ENCODE measurements around the gene ZSWIM5.
A peak's percentile ranks its signal among the peaks of the same experiment; 100 is the strongest.

The ZSWIM5 gene

DNA sequence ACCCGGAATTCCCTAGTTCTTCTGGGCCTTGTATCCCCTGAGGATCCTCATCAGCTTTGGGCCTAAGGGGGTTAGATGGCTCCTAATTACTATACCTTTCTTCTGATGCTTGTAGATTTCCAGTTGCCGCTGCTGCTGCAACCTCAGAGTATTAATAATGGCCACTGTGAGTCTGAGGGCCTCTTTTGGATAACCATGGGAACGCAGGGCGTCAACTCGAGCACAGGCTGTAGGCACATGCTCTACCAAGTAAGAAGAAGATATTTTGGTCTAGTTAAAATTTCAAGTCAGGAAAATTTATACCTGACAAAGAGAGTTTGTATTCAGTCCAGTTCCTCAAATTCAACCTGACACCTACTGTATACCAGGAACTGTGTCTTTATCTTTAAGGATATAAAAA is 166.1 kb downstream of the ZSWIM5 start:
- Histone ChIP-seq H3K27me3 (replicated peaks) (no peaks in the 10 kb centered on the region), H3K36me3 (replicated peaks) (no peaks in the 10 kb centered on the region), H3K4me3 (ENCODE audit: low read depth, low read length) (no peak overlapping the region), H3K27ac (no peak overlapping the region)
- no peak for DNase-seq
- in situ Hi-C loops (cut with HindIII; ENCODE audit: low pct_ligation_motif_present, low sequenced_read_pairs) = no loop called here
- TF ChIP-seq, protein P1, sequence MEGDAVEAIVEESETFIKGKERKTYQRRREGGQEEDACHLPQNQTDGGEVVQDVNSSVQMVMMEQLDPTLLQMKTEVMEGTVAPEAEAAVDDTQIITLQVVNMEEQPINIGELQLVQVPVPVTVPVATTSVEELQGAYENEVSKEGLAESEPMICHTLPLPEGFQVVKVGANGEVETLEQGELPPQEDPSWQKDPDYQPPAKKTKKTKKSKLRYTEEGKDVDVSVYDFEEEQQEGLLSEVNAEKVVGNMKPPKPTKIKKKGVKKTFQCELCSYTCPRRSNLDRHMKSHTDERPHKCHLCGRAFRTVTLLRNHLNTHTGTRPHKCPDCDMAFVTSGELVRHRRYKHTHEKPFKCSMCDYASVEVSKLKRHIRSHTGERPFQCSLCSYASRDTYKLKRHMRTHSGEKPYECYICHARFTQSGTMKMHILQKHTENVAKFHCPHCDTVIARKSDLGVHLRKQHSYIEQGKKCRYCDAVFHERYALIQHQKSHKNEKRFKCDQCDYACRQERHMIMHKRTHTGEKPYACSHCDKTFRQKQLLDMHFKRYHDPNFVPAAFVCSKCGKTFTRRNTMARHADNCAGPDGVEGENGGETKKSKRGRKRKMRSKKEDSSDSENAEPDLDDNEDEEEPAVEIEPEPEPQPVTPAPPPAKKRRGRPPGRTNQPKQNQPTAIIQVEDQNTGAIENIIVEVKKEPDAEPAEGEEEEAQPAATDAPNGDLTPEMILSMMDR (IDR thresholded peaks at IDR 0.05; ENCODE audit: low read depth, low read length, missing control alignments) = no peak

DNA sequence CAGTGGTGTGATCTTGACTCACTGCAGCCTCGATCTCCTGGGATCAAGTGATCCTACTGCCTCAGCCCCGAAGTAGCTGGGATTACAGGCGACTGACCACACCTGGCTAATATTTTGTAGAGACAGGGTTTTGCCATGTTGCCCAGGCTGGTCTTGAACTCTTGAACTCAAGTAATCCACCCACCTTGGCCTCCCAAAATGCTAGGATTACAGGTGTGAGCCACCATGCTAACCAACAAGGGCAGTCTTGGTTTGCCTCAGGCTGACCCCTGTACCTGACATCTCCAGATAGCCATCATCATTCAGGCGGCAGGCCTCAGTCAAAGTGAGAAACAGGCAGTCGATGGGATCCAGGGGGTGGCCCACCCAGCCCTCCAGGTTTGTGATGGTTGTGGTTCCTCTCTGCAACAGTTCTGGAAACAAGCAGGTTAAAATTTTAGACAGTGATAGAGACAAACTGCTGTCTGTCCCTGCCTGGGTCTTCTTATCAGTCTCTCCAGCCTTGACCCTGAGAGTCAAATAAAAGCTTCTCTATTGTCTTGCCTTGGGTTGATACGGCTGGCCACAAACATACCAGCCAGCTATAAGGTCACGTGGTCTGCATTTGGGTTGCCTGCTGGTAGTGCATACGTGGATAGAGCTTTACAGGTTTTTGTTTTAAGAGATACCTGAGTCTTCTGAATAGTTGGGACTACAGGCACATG is 167.6 kb downstream of the ZSWIM5 start:
- H3K27ac ChIP-seq = no peak overlapping the region
- in situ Hi-C loops (cut with HindIII; ENCODE audit: low pct_ligation_motif_present, low sequenced_read_pairs) = no loop called here
- no peaks in the 10 kb centered on the region for H3K27me3 ChIP-seq (replicated peaks)
- DNase-seq = no peak
- no peaks in the 10 kb centered on the region for H3K36me3 ChIP-seq (replicated peaks)
- no peak overlapping the region for H3K4me3 ChIP-seq (ENCODE audit: low read depth, low read length)
- TF ChIP-seq, protein P1 (IDR thresholded peaks at IDR 0.05; ENCODE audit: low read depth, low read length, missing control alignments) = no peak

DNA sequence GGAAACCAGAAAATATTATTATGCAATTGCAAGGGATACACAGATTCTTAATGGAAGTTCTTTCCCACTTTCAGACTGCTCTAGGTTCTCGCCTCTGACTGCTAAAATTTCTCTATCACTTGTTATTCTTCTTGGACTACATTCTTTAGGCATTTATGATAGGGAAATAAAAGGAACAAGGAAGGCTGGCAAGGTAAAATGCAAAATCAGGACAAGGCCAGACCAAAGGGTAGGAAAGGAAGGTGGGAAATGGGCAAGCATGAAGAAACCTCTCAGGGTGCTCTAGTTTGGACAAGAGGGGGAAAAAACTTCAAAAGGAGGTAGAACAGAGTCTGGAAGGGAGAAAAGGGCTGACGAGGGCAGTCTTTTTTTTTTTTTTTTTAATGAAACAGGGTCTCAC is 168.2 kb downstream of the ZSWIM5 start:
- DNase-seq = no peak
- H3K27ac ChIP-seq = no peak overlapping the region
- H3K27me3 ChIP-seq (replicated peaks) = no peaks in the 10 kb centered on the region
- in situ Hi-C loops (cut with HindIII; ENCODE audit: low pct_ligation_motif_present, low sequenced_read_pairs) = no loop called here
- TF ChIP-seq, protein P1 (IDR thresholded peaks at IDR 0.05; ENCODE audit: low read depth, low read length, missing control alignments) = no peak
- H3K36me3 ChIP-seq (replicated peaks) = no peaks in the 10 kb centered on the region
- no peak overlapping the region for H3K4me3 ChIP-seq (ENCODE audit: low read depth, low read length)

DNA sequence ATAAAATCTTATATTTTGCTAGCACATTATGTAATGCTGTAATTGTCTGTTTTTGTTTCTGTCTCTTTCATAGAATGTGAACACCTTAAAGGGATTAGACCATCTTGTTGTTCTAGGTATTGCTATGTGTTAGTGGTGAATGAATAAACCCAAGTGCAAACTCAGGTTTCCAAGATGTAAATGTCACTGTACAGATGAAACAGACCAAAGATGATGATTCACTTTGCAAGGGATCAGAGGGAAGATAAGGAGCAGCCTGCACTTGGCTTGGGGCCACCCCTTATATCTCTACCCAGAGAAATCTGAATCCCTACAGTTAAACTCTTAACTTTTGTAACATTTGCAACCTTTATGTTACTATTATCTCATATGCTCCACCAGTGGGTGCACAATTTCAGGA is 168.9 kb downstream of the ZSWIM5 start:
- TF ChIP-seq, protein P1 (IDR thresholded peaks at IDR 0.05; ENCODE audit: low read depth, low read length, missing control alignments) = no peak
- Histone ChIP-seq H3K27ac (no peak overlapping the region), H3K27me3 (replicated peaks) (no peaks in the 10 kb centered on the region), H3K4me3 (ENCODE audit: low read depth, low read length) (no peak overlapping the region), H3K36me3 (replicated peaks) (no peaks in the 10 kb centered on the region)
- peak; percentile 39 for DNase-seq
- in situ Hi-C loops (cut with HindIII; ENCODE audit: low pct_ligation_motif_present, low sequenced_read_pairs) = no loop called here

DNA sequence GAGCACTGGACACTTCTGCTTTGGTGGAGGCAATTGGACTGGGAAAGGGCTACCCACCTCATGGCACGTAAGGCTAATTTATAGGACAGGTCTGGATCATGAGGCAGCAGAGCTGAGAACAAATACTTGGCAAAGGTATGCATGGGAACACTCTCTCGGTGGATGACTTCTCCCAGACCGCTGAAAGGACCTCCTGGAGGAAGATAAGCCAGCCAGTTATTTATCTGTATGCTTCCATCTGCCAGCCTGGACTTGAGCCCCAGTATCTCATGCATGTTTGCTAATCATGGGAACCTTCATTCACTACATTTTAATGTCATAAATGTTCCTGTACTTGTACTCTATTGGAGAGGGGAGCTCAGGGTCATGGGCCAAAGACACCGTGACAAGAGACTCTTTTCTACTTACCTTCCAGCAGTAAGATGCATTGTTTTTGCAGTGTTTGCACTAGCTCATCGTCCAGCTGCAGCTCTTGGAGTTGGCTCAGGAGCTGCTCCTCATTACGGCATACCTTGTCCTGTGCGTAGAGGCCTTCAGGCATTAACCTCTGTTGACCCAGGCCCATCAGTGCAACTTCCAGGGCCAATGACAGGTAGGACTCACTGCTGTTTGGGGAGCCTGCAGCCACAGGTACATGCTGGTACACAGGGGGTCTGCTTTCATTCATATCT is 170.6 kb downstream of the ZSWIM5 start:
- in situ Hi-C loops (cut with HindIII; ENCODE audit: low pct_ligation_motif_present, low sequenced_read_pairs) = no loop called here
- DNase-seq = no peak
- Histone ChIP-seq H3K4me3 (ENCODE audit: low read depth, low read length) (no peak overlapping the region), H3K36me3 (replicated peaks) (no peaks in the 10 kb centered on the region), H3K27me3 (replicated peaks) (no peaks in the 10 kb centered on the region), H3K27ac (no peak overlapping the region)
- TF ChIP-seq, protein P1 (IDR thresholded peaks at IDR 0.05; ENCODE audit: low read depth, low read length, missing control alignments) = no peak

All from brain microvascular endothelial cell (primary cell).